HG03103 (cell line): ENCODE results near the gene NCOA4.
A peak's percentile ranks its signal among the peaks of the same experiment; 100 is the strongest.
"Not testable (repeated sequence)": the region's sequence is repeated elsewhere in the genome, so short reads cannot be mapped to it uniquely, and the experiment has no call there.

ENCODE experiments used
- ATAC-seq: cut with Tn5 transposase; IDR thresholded peaks from one replicate; pipeline ENCODE4 v1.9.1; 2021; ENCODE audit warnings: low read depth; ENCODE audit not compliant: unreplicated experiment

The NCOA4 gene

DNA sequence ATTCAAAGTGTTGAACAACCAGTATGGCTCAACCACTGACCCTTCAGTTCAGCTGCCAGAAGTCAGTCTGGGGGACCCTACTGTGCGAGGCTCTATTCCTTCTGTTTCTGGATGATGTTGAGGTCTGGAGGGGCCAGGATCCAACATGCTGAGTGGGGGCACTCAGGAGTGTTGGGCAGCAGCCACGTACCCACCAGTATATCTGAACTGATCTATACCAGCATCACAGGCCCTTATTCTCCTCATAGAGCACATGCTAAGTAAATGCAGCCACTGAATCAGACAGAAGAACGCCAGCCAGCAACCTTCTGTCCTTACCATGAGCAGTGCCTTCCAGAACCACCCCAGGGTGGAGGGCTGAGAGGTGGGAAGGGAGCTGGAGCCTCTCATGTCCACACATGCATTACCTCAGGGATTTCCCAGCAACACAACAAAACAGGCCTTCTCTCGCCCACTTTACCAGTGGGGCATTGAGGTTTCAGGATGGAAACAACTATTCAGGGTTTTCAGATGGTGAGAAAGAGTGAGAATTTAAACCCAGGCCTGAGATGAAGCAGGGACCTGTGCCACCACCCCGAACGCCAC lies 22.5 kb upstream of the NCOA4 start:
- no peak for ATAC-seq

DNA sequence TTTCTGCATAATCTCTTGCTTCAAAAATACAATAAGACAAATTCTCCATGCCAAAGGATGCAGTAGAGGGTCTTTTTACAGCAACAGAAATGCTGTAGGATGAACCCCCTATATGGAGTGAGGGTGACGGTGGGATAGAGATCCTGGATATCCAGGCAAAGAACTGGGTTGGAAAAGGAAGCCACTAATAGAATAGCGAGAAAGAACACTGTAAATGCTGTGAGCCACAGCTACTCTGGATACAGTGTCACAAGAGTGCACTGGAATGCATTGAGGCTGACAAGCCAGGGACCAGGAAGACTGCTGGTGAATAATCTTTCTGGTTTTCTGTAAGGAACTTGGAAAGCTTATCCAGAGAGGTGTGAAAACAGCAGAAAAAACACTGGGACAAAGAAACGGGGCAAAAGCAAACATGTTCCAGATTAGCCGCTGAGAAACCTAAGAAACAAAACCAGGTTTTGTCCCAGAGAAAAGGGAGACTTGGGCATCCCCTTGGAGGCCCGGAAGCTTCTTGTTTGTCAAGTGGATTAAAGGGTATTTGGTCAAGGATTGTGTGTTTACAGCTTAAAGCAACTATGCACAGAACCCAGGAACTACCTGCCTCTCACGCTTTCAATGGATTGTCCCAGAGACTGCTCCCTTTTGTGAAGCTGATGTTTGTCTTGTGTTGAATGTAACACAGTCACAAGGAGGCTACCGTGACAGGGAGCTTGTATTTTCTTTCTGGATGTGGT lies 21.8 kb upstream of the NCOA4 start:
- ATAC-seq: no peak

DNA sequence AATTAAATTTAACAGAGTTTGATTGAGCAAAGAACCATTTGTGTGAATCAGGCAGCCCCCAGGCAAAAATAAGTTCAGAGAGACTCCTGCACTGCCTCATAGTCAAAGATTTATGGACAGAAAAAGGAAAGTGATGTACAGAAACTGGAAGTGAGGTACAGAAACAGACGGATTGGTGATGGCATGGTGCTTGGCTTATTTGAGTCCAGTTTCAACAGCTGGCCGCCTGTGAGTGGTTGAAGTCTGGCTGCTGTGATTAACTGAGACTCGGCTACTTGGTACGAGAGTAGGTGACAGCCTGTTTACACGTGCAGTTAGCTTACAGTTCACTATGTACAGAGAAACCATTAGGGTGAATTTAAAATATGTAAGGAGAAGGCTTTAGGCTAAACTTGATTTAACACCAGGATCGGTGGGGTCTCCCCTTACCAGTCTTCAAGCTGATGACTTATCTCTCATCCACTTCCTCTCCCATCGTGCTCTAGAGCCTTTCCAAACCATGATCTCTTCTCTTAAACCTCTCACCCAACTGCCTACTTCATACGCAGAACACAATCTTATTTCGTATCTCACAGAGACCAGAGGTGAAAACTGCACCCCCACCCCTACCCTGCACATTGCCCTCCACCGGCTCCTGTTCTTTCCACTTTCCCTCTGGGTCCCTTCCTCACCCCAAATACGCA lies 20.7 kb upstream of the NCOA4 start:
- no peak for ATAC-seq

DNA sequence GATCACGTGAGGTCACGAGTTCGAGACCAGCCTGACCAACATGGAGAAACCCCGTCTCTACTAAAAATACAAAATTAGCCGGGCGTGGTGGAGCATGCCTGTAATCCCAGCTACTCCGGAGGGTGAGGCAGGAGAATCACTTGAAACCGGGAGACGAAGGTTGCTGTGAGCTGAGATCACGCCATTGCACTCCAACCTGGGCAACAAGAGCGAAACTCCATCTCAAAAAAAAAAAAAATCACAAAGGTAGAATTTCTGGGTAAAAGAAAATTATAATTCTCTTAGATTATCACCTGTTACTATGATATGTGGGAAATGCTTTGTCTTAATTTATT lies 19.0 kb upstream of the NCOA4 start:
- ATAC-seq: not testable (repeated sequence)

DNA sequence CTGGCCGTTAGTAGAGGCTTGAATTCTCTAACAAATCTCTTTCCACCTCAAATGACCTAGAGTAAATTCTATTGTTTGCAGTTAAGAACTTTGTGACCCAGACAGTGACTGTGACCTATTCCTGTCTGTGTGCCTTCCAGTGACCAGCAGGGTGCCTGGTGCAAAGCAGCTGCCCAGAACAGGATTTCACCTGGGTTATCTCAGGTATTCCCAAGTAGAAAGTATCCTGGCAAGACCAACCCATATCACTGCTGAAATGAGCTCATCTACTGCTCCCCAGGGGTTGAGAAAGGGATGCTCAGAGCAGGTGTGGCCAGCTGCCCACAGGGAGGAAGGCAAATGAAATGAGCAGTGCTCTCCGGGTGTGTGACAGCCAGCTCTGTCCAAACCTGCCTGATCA lies 17.7 kb upstream of the NCOA4 start:
- ATAC-seq: no peak

DNA sequence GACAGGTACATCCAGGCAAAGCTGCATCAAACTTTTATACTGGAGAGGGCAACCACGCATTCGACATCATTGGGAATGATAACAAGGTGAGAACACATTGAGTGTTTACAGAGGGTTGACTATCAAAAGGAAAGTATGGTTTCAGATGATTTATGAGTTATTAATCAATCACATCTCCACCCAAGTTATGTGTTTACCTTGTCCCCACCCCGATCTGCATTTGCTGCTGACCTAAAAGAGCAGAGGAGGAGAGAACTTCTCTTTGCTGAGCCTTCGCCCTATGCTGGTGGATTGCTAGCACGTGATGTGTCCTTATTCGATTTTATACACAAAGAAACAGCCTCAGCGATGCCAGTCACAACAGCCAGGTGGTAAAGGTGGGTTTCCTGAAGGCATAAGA lies 15.8 kb upstream of the NCOA4 start, which contains the start of gene MSMB:
Gene MSMB (minus strand): TSS at position 9 of the 400 bp plus-strand sequence. CDS start 32 bp downstream, outside the sequence.
- no peak for ATAC-seq

DNA sequence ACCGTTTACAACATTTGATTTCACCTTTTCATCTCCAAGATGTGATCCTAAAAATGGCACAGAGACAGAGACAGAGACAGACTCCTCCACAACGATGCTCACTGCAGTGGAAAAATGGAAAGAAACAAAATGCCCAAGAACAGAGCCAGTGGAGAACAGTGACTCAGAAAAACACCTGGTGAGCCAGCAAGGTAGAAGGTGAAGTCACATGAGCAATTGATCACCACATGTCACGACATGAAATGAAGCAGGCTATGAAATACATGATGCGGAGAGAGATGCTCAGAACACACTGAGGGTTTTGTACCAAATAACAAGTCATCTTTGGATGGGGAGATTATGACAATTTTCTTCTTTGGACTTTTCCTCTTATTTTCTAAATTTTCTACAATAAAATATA lies 12.1 kb upstream of the NCOA4 start:
- no peak for ATAC-seq

DNA sequence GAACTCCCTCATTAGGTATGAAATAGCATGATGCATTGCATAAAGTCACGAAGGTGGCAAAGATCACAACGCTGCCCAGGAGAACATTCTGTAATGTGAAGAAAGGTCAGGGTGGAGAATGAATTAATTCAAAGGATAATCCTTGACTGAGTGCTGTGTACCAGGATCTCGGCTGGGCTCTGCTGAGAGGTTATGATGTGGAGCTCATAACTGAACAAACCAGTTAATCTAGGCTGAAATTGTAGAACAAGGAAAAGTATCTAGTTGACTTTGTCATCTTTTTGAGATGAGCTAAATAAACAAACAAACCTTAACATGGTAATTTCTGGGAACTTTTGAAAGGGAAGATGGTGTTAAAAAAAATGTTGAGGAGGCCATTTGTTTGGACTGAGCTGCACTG lies 9.6 kb upstream of the NCOA4 start:
- no peak for ATAC-seq

DNA sequence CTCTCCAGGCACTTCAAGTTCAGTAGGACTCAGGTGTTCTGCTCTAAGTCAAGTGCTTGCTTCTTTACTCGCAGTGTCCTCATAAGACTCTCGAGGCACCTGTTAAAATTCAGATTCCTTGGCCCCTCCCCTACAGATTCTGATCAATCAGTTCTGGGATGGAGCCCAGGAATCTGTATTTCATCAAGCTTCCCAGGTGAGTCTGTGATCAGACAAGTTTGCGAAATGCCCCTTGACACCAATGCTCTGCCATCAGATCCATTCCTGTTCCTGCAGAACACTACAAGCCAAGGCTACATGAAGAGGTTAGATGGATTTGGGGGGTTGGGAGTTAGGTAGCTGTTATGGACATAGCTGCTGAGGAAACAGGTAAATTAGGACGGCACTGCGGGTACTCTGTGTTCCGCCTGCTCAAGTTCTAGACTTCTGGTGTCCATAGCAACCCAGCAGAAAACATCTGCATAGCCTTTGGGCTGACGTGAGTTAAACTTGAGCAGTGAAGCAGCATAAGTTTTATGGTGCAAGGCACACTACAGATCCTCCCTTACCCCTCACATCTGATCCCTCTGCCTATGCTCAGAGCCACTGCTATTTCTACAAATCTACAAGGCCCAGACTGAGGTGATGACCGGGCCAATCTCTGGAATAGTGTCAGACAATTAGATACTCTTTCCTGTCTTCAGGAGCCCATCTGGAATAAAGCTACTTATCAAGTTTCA lies 6.8 kb upstream of the NCOA4 start:
- no peak for ATAC-seq

DNA sequence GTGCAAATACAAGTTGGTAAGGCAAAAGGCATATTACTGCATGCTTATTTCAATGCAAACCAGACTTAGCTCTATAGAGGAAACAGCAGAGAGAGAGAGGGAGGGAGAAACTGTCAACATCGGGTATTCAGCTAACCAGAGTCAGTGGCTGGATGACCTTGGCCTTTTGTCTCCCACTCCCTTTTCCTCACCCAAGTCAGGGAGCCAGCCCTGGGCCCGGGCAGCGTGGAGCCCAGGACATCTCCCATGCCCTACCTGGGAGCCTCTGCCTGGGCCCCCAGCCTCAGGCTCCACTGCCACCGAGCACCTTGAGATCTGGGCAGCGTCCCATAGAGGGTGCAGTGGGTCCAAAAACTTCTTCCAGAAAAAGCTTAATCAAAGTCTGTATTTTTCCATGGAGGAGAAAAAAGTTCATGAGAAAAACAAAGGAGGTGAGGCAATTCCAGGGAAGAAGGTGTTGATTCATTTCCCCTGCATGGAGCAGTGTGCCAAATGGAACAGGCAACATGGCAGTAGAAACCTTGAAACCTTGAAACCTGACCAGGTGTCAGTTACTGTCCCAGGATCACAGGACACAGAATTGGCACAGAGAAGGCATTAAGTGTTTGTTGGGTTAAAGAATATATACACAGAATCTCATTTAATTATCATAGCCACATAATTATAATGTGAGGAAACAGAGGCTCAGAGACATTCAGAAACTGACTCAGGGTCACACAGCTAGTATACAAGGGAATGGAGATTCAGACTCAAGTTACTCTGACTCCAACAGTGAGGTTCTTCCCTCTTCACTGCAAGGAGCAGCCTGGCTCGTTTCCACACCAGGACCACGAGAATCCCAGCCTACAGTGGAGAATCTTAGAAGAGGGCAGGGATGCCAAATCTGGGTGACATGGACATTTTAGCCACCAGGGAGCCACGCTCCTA lies 5.8 kb upstream of the NCOA4 start:
- ATAC-seq: no peak

DNA sequence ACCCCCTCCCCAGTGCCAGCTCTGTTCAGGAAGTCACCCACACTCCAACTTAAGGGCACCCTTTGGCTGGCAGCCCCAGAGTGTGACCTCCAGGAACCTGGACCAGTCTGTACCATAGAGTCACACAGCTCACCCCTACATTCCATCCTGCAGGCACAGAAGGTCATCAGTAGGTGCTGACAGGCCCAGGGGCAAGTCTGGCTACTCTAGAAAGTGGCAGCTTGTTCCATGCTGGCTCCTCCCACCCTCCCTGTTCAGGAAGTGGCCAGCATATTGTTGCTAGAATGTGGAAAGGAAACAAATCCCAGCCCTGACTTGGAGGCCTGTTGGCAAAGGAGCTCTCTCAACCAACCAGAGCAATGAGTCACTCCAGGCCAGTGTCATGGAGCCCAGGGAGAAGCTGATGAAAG lies 3.2 kb upstream of the NCOA4 start:
- no peak for ATAC-seq

DNA sequence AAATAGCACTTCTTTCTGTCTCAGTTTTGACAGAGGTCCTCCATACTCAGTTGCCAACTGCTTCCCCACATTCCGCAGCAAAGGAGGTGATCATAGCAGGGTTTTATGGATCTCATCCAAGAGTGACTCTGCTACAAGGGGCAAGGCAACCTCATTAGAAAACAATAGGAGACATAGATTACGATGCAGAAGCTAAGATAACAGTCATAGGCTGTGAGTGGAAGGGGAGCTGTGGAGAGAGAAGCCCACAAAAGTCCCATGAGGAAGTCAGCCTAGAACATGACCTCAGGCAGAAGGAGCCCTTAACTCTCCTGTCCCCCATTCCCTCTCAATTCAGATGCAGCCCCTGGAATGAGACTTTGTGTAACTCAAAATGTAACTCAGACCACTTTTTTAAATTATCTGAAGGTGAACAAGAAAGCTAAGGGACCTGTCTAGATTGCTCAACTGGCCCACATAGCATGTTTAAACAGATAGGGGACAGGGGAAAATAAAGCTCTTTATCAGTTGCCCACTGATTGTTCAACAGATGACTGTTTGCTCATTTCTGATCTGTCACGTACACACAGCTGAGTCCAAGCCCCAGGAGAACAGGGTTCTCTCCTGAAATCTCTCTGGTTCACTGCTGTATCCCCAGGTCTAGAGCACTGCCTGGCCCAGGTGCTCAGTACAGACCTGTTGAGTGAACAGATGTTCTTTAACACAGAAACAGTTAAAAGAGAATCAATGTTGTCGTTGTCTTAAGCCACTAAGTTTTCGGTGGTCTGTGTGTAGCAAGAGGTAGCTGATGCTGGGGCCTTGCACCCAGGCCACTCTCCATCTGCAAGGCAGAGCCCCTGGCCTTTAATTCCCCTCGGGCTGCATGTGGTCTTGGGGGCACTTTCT lies 1.5 kb upstream of the NCOA4 start:
- no peak for ATAC-seq

DNA sequence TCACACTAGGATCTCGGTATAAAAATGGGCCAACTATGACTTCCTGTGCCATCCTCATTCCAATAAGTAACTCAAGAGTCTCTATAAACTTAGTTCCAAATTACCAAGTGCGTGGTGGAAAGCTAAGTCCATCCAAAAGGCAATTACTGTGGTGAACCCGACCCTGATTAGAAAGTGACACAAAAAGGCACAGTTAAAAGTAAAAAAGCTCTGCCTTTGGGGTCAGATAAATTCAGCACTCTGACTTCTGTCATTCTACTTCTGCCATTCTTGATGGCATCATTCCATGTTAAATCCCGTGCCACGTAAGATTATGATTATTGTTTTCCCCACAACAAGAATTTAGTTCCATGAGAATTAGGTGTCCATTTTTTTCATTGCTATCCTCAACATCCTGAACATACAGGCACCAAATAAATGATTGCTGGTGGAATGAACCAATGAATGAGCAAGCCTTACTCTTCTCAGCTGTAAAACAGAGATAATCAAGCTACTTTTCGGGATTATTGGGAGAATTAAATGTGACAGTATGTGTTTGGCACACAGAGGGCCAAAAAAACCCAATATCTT lies 877 bp downstream of the NCOA4 start:
- no peak for ATAC-seq

DNA sequence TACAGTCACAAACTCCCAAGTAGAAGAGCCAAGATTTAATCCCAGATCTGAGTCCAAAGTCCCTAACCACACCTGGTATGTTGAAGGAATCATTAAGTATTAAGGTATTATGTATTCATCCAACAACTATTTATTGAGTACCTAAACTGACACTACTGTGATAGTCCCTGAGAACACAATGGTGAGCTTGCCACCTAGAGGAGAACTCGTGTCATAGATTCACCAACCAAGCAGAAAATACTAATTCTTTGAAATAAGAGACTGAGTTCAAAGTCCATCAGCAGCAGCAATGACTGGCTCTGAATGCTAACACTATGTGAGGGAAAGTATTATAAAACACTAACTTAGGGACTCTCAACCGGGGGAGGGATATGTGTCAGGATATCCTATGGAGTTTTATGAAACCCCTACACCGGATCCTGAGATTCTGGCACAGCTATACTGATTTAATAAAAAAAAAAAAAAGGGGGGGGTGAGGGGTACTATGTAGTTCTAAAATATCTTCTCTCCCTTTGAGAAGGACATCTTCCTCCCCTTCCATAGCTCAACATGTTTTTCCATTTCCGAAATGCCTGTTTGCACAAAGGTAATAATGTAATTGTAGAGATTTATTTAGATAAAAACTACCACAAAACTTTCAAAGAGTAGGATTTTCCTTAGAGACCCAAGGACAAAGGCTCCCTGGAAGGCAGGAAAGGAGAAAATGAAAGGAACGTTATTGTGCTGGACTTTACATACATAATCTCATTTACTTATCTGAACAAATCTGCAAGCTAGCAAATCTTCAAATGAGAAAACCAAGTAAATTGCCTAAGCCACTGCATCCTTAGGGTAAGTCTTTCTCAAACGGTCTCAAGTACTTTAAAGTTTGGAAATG lies 1.6 kb downstream of the NCOA4 start:
- peak; percentile 35 for ATAC-seq

DNA sequence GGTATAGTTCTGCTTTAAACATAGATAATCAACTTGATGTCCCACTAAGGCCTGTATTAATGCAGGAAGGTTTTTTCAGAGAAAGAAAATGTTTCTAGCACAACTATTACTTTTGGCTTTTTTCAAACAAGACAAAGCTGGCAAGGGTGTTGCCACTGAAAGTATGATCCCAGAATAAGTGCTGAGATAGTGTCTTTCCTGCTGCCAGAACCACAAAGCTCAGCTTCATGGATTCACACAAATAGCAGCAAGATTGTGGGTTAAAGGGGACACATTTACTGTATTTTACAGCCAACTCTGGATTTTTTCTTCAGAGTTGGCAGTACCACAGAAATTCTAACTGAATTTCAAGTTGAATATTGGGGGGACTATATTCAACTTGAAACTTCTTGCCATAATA lies 4.3 kb downstream of the NCOA4 start:
- ATAC-seq: no peak

DNA sequence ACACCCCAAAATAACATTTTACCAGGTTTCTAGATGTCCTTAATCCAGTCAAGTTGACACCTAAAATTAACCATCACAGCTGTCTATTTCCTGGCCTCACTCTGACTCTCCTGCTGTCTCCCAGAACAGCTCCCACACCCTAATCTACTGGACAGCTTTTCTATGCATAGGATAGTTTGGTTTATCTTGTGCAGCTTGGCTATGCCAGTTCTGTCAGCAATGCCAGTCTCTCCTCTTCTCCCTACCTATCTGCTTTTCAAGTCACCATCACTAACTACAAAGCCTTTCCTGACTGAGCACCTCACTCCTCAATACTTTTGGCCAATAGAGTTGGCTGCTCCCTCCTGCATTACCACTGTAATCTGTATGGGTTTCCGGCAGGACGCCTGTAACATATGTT lies 5.0 kb downstream of the NCOA4 start:
- no peak for ATAC-seq

DNA sequence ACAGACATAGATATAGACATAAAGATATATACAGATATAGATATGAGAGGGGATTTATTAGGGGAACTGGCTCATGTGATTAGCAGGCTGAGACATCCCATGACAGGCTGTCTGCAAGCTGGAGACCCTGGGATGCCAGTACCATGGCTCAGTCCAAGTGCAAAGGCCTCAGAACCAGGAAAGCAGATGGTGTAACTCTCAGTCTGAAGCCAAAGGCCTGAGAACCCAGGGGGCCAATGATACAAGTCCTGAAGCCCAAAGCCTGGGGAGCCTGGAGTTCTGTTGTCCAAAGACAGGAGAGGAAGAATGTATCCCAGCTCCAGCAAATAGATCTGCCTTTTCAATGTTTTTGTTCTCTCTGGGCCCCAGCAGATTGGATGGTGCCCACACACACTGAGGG lies 5.5 kb downstream of the NCOA4 start:
- ATAC-seq: no peak
